NCI-H2227 (cell line): Measurements from ENCODE around the gene FBXW7.

Experiments used
- DNase-seq: peaks from one replicate; lab custom pipeline; 2025; ENCODE audit not compliant: unreplicated experiment; lab: John Stamatoyannopoulos, UW

The FBXW7 gene

DNA sequence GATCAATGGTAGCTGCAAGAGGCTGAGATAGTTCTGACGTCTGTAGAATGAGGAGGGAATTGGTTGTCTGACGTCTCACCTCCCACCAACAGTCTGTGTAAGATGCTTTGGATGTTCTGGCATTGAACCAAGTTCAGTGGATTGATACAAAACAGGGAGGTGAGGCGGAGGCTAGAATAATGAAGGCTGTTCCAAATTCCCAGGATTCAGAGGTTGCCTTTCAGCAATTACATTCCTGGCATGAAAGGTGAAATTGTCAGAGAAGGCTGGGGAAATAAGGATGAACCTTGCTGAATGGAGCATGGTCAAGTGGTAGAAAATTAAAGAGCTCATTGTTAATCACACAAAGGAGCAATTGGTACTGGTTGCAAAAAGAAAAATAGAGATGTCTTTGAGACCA is 241.6 kb downstream of the FBXW7 start:
- peak; percentile 16 for DNase-seq

DNA sequence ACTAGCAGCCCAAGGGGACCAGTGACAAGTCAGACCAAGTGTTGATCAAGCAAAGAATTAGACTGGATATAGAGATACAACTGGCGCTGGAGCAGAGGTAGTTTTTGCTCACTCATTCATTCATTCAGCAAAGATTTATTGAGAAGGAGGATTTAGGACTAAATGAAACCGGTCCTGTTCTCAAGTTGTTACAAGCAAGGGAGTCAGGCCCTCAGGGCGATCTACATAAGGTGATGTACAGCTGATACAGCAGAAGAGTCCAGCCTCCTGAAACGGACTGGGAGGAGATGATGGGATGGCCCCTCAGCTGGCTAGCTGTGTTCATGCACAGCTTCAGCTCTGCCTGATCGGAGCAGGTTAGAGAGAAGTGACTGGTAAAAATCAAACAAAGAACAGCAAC is 242.4 kb downstream of the FBXW7 start:
- DNase-seq, result no peak

DNA sequence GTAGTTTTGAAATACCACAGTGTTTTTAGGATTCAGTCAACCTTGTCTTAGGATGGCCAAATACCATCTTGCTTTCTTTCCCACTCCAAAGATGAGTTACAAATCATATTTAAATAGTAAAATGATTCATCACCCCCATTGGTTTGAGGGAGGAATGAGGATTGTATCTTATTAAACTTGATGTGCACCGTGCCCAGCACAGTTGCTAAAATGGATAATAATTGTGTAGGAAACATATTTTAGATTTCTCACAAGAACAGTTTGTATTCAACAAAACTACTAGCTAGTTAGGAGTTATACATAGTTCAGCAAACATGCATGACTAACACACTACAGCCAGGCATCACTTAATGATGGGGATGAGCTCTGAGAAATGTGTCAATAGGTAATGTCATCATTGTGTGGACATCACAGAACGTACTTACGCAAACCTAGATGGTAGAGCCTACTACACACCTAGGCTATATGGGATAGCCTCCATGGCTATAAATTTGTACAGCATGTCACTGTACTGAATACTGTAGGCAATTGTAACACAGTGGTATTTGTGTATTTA is 245.4 kb downstream of the FBXW7 start:
- no peak for DNase-seq

DNA sequence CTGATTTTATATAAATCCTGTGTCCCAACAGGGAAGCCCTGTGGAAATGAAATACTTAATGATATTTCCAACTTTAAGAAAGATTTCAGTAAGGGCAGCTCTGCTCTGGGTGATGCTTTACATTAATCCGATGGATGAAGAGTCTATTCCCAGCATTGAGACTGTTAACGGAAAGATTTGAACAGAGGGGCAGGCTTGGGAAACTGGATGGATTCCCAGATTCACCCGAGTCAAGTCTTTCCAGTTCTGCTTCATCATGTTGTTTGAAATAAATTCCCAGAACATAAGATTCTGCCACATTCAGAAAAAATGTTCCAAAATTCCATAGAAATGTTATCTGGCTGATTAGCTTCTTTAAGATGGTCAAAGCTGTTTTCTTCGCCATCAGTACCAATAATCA is 246.0 kb downstream of the FBXW7 start:
- DNase-seq, result no peak

DNA sequence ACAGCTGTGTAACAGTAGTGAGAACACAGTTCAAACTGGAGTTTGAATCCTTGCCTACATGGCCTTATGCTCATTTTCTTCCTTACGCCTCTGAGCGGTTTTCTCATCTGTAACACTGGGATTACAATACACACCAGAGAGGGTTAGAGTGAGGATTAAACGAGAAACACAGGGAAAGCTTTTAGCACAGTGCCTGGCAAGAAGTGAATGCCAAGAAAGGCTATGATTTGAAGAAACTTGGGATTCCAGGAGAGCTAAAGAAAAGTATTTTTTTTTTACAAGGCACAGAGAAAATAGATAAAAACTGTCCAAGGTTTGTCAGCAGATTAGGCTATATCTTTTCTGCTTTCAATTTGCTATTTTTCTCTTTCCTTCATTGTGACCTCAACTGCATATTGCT is 246.4 kb downstream of the FBXW7 start:
- no peak for DNase-seq

DNA sequence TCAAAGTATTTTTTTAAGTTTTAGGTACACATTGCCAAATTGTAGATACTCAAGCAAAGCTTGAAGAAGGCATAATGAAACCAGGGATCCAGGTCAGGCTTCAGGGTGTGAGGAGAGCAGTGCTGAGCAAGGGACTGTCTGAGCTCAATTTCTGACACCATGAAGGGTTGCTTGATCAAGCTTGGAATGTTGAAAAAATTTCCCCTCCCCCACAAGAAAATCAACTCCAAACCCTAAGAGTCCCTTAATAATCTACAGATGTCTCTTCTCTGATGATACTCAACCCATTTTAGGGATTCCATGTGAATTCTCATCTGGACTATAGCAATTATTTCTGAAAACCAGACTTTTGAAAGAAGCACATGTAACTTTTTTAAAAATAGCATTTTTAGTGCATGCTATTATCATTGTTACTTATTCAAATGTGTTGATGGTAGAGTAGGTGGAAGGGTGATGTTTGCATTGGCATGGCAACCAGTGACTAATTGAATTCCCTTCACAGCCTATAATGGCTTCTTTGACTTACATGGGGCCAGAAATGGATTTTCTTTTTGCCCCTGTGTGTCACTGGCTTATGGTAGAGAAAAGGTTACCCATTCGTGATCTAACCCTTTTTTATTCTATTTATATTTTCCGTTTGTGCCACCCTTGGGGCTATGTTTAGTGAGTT is 252.0 kb downstream of the FBXW7 start:
- no peak for DNase-seq

DNA sequence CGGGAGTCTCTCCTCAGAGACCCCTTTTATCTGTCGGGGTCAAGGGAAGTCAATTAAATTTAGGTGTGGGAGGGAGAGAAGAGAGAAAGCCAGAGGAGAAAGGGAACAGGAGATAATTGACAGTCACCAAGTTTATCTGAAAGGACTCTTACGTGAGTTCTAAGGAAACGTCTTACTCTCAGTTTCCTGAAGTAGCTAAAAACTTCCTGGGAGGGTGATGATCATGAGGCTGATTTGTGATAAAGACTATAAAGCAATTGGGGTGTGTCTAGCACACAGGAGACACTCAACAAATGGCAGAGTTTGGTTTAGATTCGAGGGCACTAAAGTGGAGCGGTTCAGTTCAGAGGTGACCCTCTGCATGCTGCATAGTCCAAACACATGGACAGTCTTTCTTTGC is 254.1 kb downstream of the FBXW7 start:
- DNase-seq, result no peak

DNA sequence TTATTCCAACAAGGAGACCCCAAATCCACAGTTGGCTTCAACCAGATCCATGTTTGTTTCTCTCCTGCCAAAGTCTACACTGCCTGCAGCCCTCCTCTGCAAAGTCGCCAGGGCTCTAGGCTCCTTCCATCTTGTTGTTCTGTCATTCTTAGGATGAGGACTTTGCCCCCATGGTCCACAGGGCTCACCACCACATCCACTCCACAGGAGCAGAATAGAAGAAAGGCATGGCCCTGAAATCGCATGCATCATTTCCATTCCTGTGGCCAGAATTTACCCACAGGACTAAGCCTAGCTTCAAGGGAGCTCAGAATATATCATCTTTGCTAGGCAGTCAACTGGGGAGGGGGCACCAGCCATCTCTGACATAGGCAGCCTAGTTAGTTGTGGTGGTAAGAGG is 254.7 kb downstream of the FBXW7 start:
- DNase-seq, result no peak

DNA sequence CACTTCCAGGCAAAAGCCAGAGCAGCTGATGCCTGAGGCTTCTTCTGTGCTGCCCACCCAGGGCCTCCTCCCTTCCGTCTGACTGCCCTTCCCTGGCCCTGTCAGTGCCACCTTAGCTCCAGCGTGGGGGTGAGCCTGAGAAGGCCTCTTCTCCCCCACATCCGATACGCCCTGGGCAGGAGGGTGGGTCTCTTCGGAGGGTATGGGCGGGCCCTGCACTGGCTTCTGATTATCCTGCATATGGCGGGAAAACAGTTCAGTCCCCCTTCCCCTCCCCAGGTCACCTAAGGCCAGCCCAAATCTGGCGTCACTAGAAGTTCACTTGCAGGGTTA is 256.7 kb downstream of the FBXW7 start:
- DNase-seq, result no peak

DNA sequence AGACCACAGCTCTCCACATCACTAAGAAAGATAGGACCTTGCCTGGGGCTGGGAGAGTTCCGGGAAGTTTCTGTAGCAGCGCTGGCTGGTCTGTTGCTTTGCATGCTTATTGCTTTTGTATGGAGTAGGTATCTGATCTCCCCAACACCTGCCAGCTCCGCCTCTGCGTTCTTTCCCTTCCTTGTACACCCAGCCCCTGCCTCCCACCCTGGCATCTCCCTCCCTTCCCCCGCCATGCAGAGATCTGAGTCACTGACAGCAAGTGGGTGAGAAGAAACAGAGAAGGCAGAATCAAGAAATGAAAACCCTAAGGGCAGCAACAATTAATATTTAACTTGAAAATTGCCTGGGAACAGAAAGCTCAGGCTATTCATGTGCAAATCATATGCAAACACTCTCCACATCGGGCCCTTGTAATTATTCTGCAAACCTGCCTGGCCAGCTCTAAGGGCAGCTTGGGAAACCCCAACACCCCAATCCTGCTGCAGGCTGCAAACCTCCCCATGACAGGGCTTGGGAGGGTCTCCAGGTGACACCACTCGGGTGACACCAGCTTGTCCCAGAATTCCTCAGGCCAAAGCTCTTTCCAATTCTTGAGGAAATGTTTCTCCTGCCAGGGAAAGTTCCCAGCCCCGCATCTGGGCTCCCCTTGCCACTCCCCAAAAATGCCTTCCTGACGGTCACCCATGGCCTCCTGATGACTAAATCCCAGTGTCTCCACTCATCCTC is 257.2 kb downstream of the FBXW7 start:
- DNase-seq, result no peak

DNA sequence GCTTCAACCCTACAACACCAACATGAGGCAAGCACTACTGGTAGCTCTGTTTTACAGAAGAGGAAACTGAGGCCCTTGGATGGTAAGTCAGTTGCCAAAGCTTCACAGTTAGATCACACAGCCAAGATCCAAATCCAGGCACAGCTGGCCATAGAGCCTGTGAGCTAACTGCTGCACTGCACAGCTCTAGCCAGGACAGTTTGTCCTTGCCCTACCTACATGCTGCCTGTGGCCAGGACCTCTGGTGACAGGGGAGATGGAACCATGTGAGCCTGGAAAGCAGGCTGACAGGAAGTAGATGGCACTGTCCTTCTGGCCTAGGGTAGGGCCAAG is 257.8 kb downstream of the FBXW7 start:
- DNase-seq, result no peak

DNA sequence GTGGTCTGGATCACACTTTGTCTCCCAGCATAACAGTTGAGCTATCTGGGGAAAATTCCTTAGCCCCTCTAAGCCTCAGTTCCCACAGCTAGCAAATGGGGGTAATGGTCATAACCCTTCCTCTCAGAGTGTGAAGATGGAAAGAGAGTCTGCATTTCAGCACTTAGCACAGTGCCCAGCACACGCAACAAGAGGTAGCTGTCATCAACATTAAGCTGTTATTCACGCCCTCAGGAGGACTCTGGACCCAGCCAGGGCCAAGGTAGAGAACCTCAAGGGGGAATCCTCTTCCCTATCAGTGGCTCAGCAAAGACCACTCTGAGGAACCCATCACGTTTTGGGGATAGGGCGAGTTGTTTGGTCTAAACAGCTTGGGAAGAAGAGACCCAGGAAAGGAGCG is 258.6 kb downstream of the FBXW7 start:
- DNase-seq, result no peak

DNA sequence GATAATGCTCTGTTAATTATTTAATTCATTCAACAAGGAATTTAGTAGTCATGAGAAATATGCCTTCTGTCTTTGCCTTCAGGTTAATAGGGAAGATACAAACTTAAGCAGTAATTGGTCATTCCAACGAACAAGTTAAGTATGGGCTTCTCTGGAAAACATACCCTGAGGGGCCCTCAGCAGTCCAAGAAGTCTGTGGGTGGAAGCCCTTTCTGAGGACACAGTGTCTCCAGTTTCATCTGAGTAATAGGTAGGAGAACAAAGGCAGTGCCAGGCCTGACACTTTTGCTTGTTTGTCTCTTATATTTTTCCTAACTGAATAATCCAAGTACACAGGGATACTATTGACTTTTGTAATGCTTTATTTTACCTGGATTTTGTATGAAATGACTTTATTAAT is 262.5 kb downstream of the FBXW7 start:
- no peak for DNase-seq
